BJ (cell line): Measurements from ENCODE around the gene PHACTR3. TPM values are rescaled to one million over a fixed set of nuclear protein-coding genes. Genes with fewer than 3 reads are reported as not detected.

Source experiments
- CTCF ChIA-PET: fragments of 350-600 bp; formaldehyde crosslinking; extraction: SDS; loops from one replicate; lab custom pipeline; 2021; ENCODE audit warnings: antibody characterized with exemption, inconsistent platforms; lab: Yijun Ruan, JAX
- POLR2A ChIA-PET: fragments of 300-600 bp; sonication (Branson Sonifier 250); formaldehyde crosslinking; extraction: SDS; loops from one replicate; lab custom pipeline; 2021; ENCODE audit warnings: antibody characterized with exemption; lab: Charles Lee
- DNase-seq: peaks from one replicate; pipeline ENCODE4 v3.0.0-alpha.2; 2011; ENCODE audit warnings: low read depth
- H3K27me3 ChIP-seq: 2 replicates; pipeline ENCODE4 v1.6.0; 2011; ENCODE audit warnings: low read length; ENCODE audit not compliant: control insufficient read depth, insufficient read depth
- H3K36me3 ChIP-seq: 2 replicates; pipeline ENCODE4 v1.5.1; 2011; ENCODE audit warnings: low read length; ENCODE audit not compliant: control insufficient read depth, insufficient read depth
- H3K4me3 ChIP-seq: 2 replicates; pipeline ENCODE4 v1.5.1; 2011; ENCODE audit warnings: low read depth, mild to moderate bottlenecking, control low read depth, low read length
- CTCF ChIP-seq: IDR thresholded peaks from 2 replicates; pipeline ENCODE4 v1.5.1; 2011; ENCODE audit warnings: low read depth, mild to moderate bottlenecking, control low read depth, inconsistent platforms, low read length, moderate library complexity; ENCODE audit not compliant: insufficient read depth
- polyA plus RNA-seq: library from polyadenylated mRNA; depleted of rRNA; stranded (reverse); fragments of >200 nt; gene quantifications from 2 replicates; pipeline ENCODE4 v1.2.3, GENCODE V29; 2011

The PHACTR3 gene
- polyA plus RNA-seq, 1 experiment = not detected

GRCh38 chr20:59751075-59751711 lies 146.9 kb downstream of the PHACTR3 start:
- H3K36me3 ChIP-seq = no peaks in the 10 kb centered on the region
- POLR2A ChIA-PET = no interaction called here
- no peak overlapping the region for H3K4me3 ChIP-seq
- H3K27me3 ChIP-seq = peaks cover 5% of the 10 kb centered on the region; the same call in 1 of the 2 replicates
- TF ChIP-seq CTCF = peak; percentile 91
- DNase-seq = peak; percentile 9
- CTCF ChIA-PET = interaction anchor here (0.6 to 8.9 kb wide), 9 partner anchors 8 to 229 kb away, joined by 3 to 97 read pairs (median 5); no protein-coding TSS in a partner anchor

GRCh38 chr20:59752101-59752586 lies 147.8 kb downstream of the PHACTR3 start:
- H3K36me3 ChIP-seq = no peaks in the 10 kb centered on the region
- ChIA-PET CTCF (interaction anchor here (0.9 to 8.9 kb wide), 7 partner anchors 153 to 230 kb away, joined by 3 to 97 read pairs (median 5); no protein-coding TSS in a partner anchor), POLR2A (interaction anchor here (0.6 kb wide), 1 partner anchor 182 kb away, joined by 4 read pairs; no protein-coding TSS in a partner anchor)
- no peak for DNase-seq
- TF ChIP-seq CTCF = no peak
- peaks cover 5% of the 10 kb centered on the region; the same call in 1 of the 2 replicates for H3K27me3 ChIP-seq
- no peak overlapping the region for H3K4me3 ChIP-seq

GRCh38 chr20:59752704-59753460 lies 148.5 kb downstream of the PHACTR3 start:
- no peak for DNase-seq
- POLR2A ChIA-PET = interaction anchor here (0.6 kb wide), 1 partner anchor 182 kb away, joined by 4 read pairs; no protein-coding TSS in a partner anchor
- Histone ChIP-seq H3K4me3 (no peak overlapping the region), H3K36me3 (no peaks in the 10 kb centered on the region), H3K27me3 (peaks cover 5% of the 10 kb centered on the region; the same call in 1 of the 2 replicates)
- CTCF ChIA-PET = interaction anchor here (1.0 to 8.9 kb wide), 4 partner anchors 154 to 182 kb away, joined by 3 to 97 read pairs (median 40); no protein-coding TSS in a partner anchor
- no peak for TF ChIP-seq CTCF

GRCh38 chr20:59753836-59754235 lies 149.5 kb downstream of the PHACTR3 start:
- no peak for DNase-seq
- CTCF ChIA-PET = interaction anchor here (2.4 to 8.9 kb wide), 3 partner anchors 155 to 183 kb away, joined by 12 to 97 read pairs (median 78); no protein-coding TSS in a partner anchor

More at GRCh38 chr20:59753836-59754235, 149.5 kb downstream of the PHACTR3 start:
- H3K4me3 ChIP-seq = no peak overlapping the region
- TF ChIP-seq CTCF = no peak
- H3K27me3 ChIP-seq = peaks cover 5% of the 10 kb centered on the region; the same call in 1 of the 2 replicates
- POLR2A ChIA-PET = no interaction called here
- H3K36me3 ChIP-seq = no peaks in the 10 kb centered on the region
